ENCODE results near the gene PLD1. TPM values are rescaled to one million over a fixed set of nuclear protein-coding genes. Genes with fewer than 3 reads are reported as not detected.
"Not testable (repeated sequence)": the region's sequence is repeated elsewhere in the genome, so short reads cannot be mapped to it uniquely, and the experiment has no call there.

Gene PLD1
- total RNA-seq, 5 donors from 2014 or later (not counting 1 experiment from before 2014, with no cell fraction given): 1.8 to 3.9 (median 3.2) TPM

- POLR2A ChIA-PET: no interaction called here
- H3K4me1 Mint-ChIP-seq: no peaks in the 10 kb centered on the region
These were observed 167.2 kb downstream of the PLD1 start for GRCh38 chr3:171643033-171643432.

DNA sequence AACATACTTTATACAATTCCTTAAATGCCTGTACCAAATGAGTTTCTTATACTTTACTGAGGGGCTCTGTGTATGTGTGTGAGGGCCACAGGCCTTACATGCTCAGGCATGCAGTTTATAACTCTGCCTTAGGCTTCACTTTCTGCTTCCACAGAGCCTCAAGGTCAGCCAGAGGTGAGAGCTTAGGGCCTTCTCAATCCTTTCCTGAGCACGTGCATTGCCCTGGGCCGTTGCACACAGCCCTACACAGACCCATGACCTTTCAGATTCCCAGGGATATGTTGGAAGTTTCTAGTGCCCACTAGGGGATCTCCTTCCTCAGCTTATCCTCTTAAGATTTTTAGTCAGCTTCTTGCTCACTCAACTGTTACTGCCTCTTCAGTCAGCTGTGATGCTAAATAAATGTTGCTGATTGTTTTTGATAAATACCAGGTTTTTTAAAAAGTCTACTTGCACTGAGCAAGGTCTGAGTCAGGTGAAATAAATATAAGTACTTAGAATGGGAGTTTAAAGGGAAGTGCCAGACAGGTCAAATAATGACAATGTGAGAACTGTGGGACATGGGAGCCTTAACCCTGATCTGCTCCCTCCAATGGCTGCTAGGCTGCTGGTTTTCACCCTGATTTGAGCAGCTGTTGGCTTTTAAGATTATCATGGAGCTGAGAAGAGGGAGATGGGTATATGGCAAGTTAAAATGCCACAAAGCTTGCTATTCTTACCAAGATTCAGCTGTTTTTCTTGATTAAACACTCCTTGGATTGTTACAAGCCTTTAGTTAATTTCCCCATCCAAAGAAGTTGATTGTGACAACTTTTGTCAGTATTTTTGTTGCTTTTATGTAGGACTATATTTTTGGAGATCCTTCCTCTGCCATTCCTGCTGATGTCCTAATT, 169.5 kb downstream of the PLD1 start:
- POLR2A ChIA-PET: no interaction called here
- Mint-ChIP-seq H3K4me3 (no peak overlapping the region), H3K9me3 (no peaks in the 10 kb centered on the region), H3K27me3 (peaks cover 0 to 3% of the 10 kb centered on the region in 2 donors), H3K36me3 (no peaks in the 10 kb centered on the region), H3K27ac (no peak overlapping the region), H3K4me1 (peaks cover 0 to 2% (median 0%) of the 10 kb centered on the region in 3 donors)
- CTCF ChIA-PET: interaction anchor here in 1 of 2 donors (0.7 kb wide), 1 partner anchor 13 kb away, joined by 3 read pairs; no protein-coding TSS in a partner anchor
- Histone ChIP-seq H3K4me1 (ENCODE audit: control insufficient read depth in 1 of 2, extremely low read depth in 1 of 2, insufficient read depth in 2 of 2, low read length in 2 of 2) (no peaks in the 10 kb centered on the region), H3K27me3 (replicated peaks in 1 of 2; ENCODE audit: control insufficient read depth in 2 of 2, extremely low read depth in 1 of 2, insufficient read depth in 2 of 2, low read length in 1 of 2) (no peaks in the 10 kb centered on the region), H3K4me3 (ENCODE audit: control insufficient read depth in 1 of 2, extremely low read depth in 1 of 2, low read length in 1 of 2) (no peak overlapping the region), H3K9me3 (no peaks in the 10 kb centered on the region), H3K27ac (ENCODE audit: low read length) (no peak overlapping the region), H3K36me3 (ENCODE audit: control insufficient read depth in 2 of 2, extremely low read depth in 1 of 2, insufficient read depth in 1 of 2, low read length in 1 of 2) (no peaks in the 10 kb centered on the region)
- DNase-seq: no peak
- WGBS (ENCODE audit: insufficient coverage): no CpG with 5 or more reads among the region's 2 CpGs
- ATAC-seq (replicated peaks in 1 of 4): no peak

More at GRCh38 chr3:171643033-171643432, 167.2 kb downstream of the PLD1 start:
- peaks cover 0 to 3% of the 10 kb centered on the region in 2 donors for H3K27me3 Mint-ChIP-seq
- no peaks in the 10 kb centered on the region for H3K36me3 ChIP-seq (ENCODE audit: control insufficient read depth in 2 of 2, extremely low read depth in 1 of 2, insufficient read depth in 1 of 2, low read length in 1 of 2)
- CTCF ChIA-PET: interaction anchor here in 1 of 2 donors (0.9 kb wide), 1 partner anchor 699 kb away, joined by 3 read pairs; no protein-coding TSS in a partner anchor
- no peaks in the 10 kb centered on the region for H3K4me1 ChIP-seq (ENCODE audit: control insufficient read depth in 1 of 2, extremely low read depth in 1 of 2, insufficient read depth in 2 of 2, low read length in 2 of 2)
- DNase-seq (no peak), ATAC-seq (replicated peaks in 1 of 4) (no peak)
- H3K9me3 Mint-ChIP-seq: no peaks in the 10 kb centered on the region
- H3K27me3 ChIP-seq (replicated peaks in 1 of 2; ENCODE audit: control insufficient read depth in 2 of 2, extremely low read depth in 1 of 2, insufficient read depth in 2 of 2, low read length in 1 of 2): no peaks in the 10 kb centered on the region
- no peak overlapping the region for H3K27ac Mint-ChIP-seq
- no peak overlapping the region for H3K4me3 Mint-ChIP-seq
- no peak overlapping the region for H3K4me3 ChIP-seq (ENCODE audit: control insufficient read depth in 1 of 2, extremely low read depth in 1 of 2, low read length in 1 of 2)
- H3K27ac ChIP-seq (ENCODE audit: low read length): no peak overlapping the region
- no peaks in the 10 kb centered on the region for H3K36me3 Mint-ChIP-seq
- no CpG with 5 or more reads among the region's 2 CpGs for WGBS (ENCODE audit: insufficient coverage)
- H3K9me3 ChIP-seq: no peaks in the 10 kb centered on the region

DNA sequence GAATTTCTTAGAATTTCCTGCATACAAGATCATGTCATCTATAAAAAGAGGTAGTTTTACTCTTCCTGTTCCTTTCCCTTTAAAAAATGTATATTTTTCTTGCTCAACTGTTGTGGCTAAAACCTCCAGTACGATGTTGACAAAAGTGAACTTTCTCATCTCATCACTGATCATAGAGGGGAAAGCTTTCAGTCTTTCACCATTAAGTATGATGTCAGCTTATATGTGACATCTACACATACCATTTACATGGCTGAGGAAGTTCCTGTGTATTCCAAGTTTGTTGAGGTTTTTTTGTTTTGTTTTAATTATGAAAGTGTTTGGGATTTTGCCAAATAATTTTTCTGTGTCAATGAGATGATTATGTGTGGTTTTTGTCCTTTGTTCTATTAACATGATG, 173.6 kb downstream of the PLD1 start:
- ChIA-PET POLR2A (no interaction called here), CTCF (no interaction called here)
- H3K4me3 Mint-ChIP-seq: no peak overlapping the region
- Histone ChIP-seq H3K27me3 (replicated peaks in 1 of 2; ENCODE audit: control insufficient read depth in 2 of 2, extremely low read depth in 1 of 2, insufficient read depth in 2 of 2, low read length in 1 of 2) (no peaks in the 10 kb centered on the region), H3K36me3 (ENCODE audit: control insufficient read depth in 2 of 2, extremely low read depth in 1 of 2, insufficient read depth in 1 of 2, low read length in 1 of 2) (no peaks in the 10 kb centered on the region), H3K4me1 (ENCODE audit: control insufficient read depth in 1 of 2, extremely low read depth in 1 of 2, insufficient read depth in 2 of 2, low read length in 2 of 2) (no peaks in the 10 kb centered on the region), H3K9me3 (no peaks in the 10 kb centered on the region), H3K4me3 (ENCODE audit: control insufficient read depth in 1 of 2, extremely low read depth in 1 of 2, low read length in 1 of 2) (no peak overlapping the region), H3K27ac (ENCODE audit: low read length) (no peak overlapping the region)
- H3K9me3 Mint-ChIP-seq: no peaks in the 10 kb centered on the region
- no peak overlapping the region for H3K27ac Mint-ChIP-seq
- DNase-seq: no peak
- H3K4me1 Mint-ChIP-seq: peaks cover 0 to 2% (median 0%) of the 10 kb centered on the region in 3 donors
- no peak for ATAC-seq (replicated peaks in 1 of 4)
- peaks cover 0 to 3% of the 10 kb centered on the region in 2 donors for H3K27me3 Mint-ChIP-seq
- WGBS (ENCODE audit: insufficient coverage): no CpG with 5 or more reads among the region's 1 CpG
- H3K36me3 Mint-ChIP-seq: no peaks in the 10 kb centered on the region

DNA sequence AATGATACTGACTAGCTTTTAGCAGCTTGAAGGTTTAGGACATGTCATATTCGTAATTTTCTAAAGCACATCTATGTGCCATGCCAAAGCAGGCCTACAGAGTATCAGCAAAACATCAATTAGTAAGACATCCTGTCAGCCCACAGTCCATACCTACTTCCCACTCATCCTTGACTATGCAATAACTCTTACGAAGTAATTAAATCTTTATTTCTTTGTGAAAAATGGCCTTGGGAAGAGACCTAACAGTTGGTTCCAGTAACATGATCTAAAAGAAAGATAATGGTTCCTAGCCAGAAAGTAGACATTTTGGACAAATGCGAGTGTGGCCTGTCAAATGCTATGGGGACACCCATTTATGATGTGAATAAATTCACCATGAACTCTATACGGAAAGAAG, 177.5 kb downstream of the PLD1 start:
- H3K9me3 Mint-ChIP-seq: no peaks in the 10 kb centered on the region
- no peak overlapping the region for H3K27ac Mint-ChIP-seq
- Histone ChIP-seq H3K9me3 (no peaks in the 10 kb centered on the region), H3K4me1 (ENCODE audit: control insufficient read depth in 1 of 2, extremely low read depth in 1 of 2, insufficient read depth in 2 of 2, low read length in 2 of 2) (no peaks in the 10 kb centered on the region), H3K36me3 (ENCODE audit: control insufficient read depth in 2 of 2, extremely low read depth in 1 of 2, insufficient read depth in 1 of 2, low read length in 1 of 2) (no peaks in the 10 kb centered on the region), H3K27ac (ENCODE audit: low read length) (no peak overlapping the region), H3K4me3 (ENCODE audit: control insufficient read depth in 1 of 2, extremely low read depth in 1 of 2, low read length in 1 of 2) (no peak overlapping the region), H3K27me3 (replicated peaks in 1 of 2; ENCODE audit: control insufficient read depth in 2 of 2, extremely low read depth in 1 of 2, insufficient read depth in 2 of 2, low read length in 1 of 2) (no peaks in the 10 kb centered on the region)
- no peak overlapping the region for H3K4me3 Mint-ChIP-seq
- no peak for DNase-seq
- no peaks in the 10 kb centered on the region for H3K27me3 Mint-ChIP-seq
- H3K4me1 Mint-ChIP-seq: peaks cover 0 to 2% (median 0%) of the 10 kb centered on the region in 3 donors
- ChIA-PET CTCF (interaction anchor here in 1 of 2 donors (0.5 kb wide), 1 partner anchor 33 kb away, joined by 3 read pairs; no protein-coding TSS in a partner anchor), POLR2A (no interaction called here)
- no peaks in the 10 kb centered on the region for H3K36me3 Mint-ChIP-seq
- 100% methylated on average over 2 of the region's 4 CpGs for WGBS (ENCODE audit: insufficient coverage)
- no peak for ATAC-seq (replicated peaks in 1 of 4)

DNA sequence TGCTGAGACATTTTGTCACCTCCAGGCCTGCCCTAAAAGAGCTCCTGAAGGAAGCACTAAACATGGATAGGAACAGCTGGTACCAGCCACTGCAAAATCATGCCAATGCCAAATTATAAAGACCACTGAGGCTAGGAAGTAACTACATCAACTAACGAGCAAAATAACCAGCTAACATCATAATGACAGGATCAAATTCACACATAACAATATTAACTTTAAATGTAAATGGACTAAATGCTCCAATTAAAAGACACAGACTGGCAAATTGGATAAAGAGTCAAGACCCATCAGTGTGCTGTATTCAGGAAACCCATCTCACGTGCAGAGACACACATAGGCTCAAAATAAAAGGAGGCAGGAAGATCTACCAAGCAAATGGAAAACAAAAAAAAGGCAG, 183.5 kb downstream of the PLD1 start:
- H3K9me3 ChIP-seq; H3K27ac ChIP-seq (ENCODE audit: low read length); H3K9me3 Mint-ChIP-seq; H3K27me3 ChIP-seq (replicated peaks in 1 of 2; ENCODE audit: control insufficient read depth in 2 of 2, extremely low read depth in 1 of 2, insufficient read depth in 2 of 2, low read length in 1 of 2); H3K27me3 Mint-ChIP-seq; H3K4me3 ChIP-seq (ENCODE audit: control insufficient read depth in 1 of 2, extremely low read depth in 1 of 2, low read length in 1 of 2); H3K4me1 ChIP-seq (ENCODE audit: control insufficient read depth in 1 of 2, extremely low read depth in 1 of 2, insufficient read depth in 2 of 2, low read length in 2 of 2); CTCF ChIA-PET; H3K27ac Mint-ChIP-seq; ATAC-seq (replicated peaks in 1 of 4); H3K4me1 Mint-ChIP-seq; DNase-seq; H3K4me3 Mint-ChIP-seq; POLR2A ChIA-PET; H3K36me3 ChIP-seq (ENCODE audit: control insufficient read depth in 2 of 2, extremely low read depth in 1 of 2, insufficient read depth in 1 of 2, low read length in 1 of 2); H3K36me3 Mint-ChIP-seq: not testable (repeated sequence)
- WGBS (ENCODE audit: insufficient coverage): no CpG with 5 or more reads among the region's 2 CpGs

- CTCF ChIA-PET: no interaction called here
These were observed 188.2 kb downstream of the PLD1 start for GRCh38 chr3:171622126-171622525.

More at GRCh38 chr3:171622126-171622525, 188.2 kb downstream of the PLD1 start:
- no peaks in the 10 kb centered on the region for H3K36me3 ChIP-seq (ENCODE audit: control insufficient read depth in 2 of 2, extremely low read depth in 1 of 2, insufficient read depth in 1 of 2, low read length in 1 of 2)
- no peaks in the 10 kb centered on the region for H3K4me1 ChIP-seq (ENCODE audit: control insufficient read depth in 1 of 2, extremely low read depth in 1 of 2, insufficient read depth in 2 of 2, low read length in 2 of 2)
- H3K9me3 ChIP-seq: no peaks in the 10 kb centered on the region
- H3K27me3 Mint-ChIP-seq: peaks cover 2 to 3% of the 10 kb centered on the region in 2 donors
- H3K4me3 ChIP-seq (ENCODE audit: control insufficient read depth in 1 of 2, extremely low read depth in 1 of 2, low read length in 1 of 2): no peak overlapping the region
- no peak overlapping the region for H3K4me3 Mint-ChIP-seq
- POLR2A ChIA-PET: no interaction called here
- peaks cover 0 to 6% (median 5%) of the 10 kb centered on the region in 3 donors for H3K4me1 Mint-ChIP-seq
- H3K9me3 Mint-ChIP-seq: peaks cover 0 to 9% (median 6%) of the 10 kb centered on the region in 3 donors
- DNase-seq (no peak), ATAC-seq (replicated peaks in 1 of 4) (no peak)
- H3K36me3 Mint-ChIP-seq: peaks cover 3% of the 10 kb centered on the region
- H3K27me3 ChIP-seq (replicated peaks in 1 of 2; ENCODE audit: control insufficient read depth in 2 of 2, extremely low read depth in 1 of 2, insufficient read depth in 2 of 2, low read length in 1 of 2): no peaks in the 10 kb centered on the region
- no peak overlapping the region for H3K27ac ChIP-seq (ENCODE audit: low read length)
- WGBS (ENCODE audit: insufficient coverage): no CpG with 5 or more reads among the region's 2 CpGs
- no peak overlapping the region for H3K27ac Mint-ChIP-seq

Data from T-cell (primary cell).